HepG2 (cell line): ENCODE measurements around the gene NAV2. TPM values are rescaled to one million over a fixed set of nuclear protein-coding genes. Genes with fewer than 3 reads are reported as not detected.

Source experiments
- ATAC-seq: fragments of 200-7000 bp; cut with Tn5 transposase; 3 replicates; pipeline ENCODE4 v1.9.1; 2020; ENCODE audit warnings: mild to moderate bottlenecking, moderate library complexity
- BruUV-seq: library from RNA; stranded (reverse); fragments of 400-500 nt; replicated peaks from 2 replicates; lab custom pipeline; 2021; lab: Mats Ljungman, UMichigan
- CTCF ChIA-PET: fragments of 300-600 bp; formaldehyde crosslinking; extraction: SDS; loops from one replicate; lab custom pipeline; 2021; ENCODE audit warnings: low total read pairs, inconsistent platforms, low intra/inter-chr PET ratio; lab: Yijun Ruan, JAX
- POLR2A ChIA-PET: fragments of 350-600 bp; sonication (Branson Sonifier 250); formaldehyde crosslinking; loops from one replicate; lab custom pipeline; 2020; ENCODE audit warnings: antibody characterized with exemption, inconsistent platforms; lab: Yijun Ruan, JAX
- DNase-seq: peaks from one replicate; pipeline ENCODE4 v3.0.0-alpha.2; 2015; ENCODE audit warnings: low spot score
- FAIRE-seq: peaks from 3 replicates; lab custom pipeline; 2011; peaks lifted over from hg19 to GRCh38; lab: Jason Lieb, UNC
- H2AFZ ChIP-seq: one replicate; pipeline ENCODE4 v1.6.1; 2011; ENCODE audit warnings: low read length, inconsistent platforms
- H3K27ac ChIP-seq: fragments of 300-600 bp; 3 replicates; pipeline ENCODE4 v1.8.0; 2011; ENCODE audit warnings: mixed run types, mild to moderate bottlenecking, mixed read lengths, low read length, inconsistent platforms; ENCODE audit not compliant: insufficient read depth; ENCODE audit errors: extremely low read length
- H3K27me3 ChIP-seq, 2 experiments: fragments of 200-600 bp in 1 of 2; 2 replicates in 1 of 2; 3 replicates in 1 of 2; pipeline versions ENCODE4 v1.6.0 to v1.8.0; 2011; ENCODE audit warnings: low read length in 2 of 2, mild to moderate bottlenecking in 2 of 2, moderate library complexity in 2 of 2, inconsistent platforms in 1 of 2; ENCODE audit not compliant: insufficient read depth in 2 of 2, control insufficient read depth in 1 of 2
- H3K36me3 ChIP-seq, 2 experiments: fragments of 200-600 bp in 1 of 2; replicated peaks in 1 of 2; 2 replicates in 1 of 2; 3 replicates in 1 of 2; pipeline versions ENCODE4 v1.5.1 to v1.8.0; 2011; ENCODE audit warnings: low read length in 2 of 2, inconsistent platforms in 1 of 2; ENCODE audit not compliant: insufficient read depth in 2 of 2, control insufficient read depth in 1 of 2
- H3K4me1 ChIP-seq: 2 replicates; pipeline ENCODE4 v1.5.1; 2012; ENCODE audit warnings: low read length, inconsistent platforms; ENCODE audit not compliant: insufficient read depth
- H3K4me2 ChIP-seq: 2 replicates; pipeline ENCODE4 v1.6.0; 2011; ENCODE audit warnings: low read depth, low read length, inconsistent platforms
- H3K4me3 ChIP-seq, 3 experiments: fragments of 200-600 bp in 1 of 3; sonication (generic), shearing (Covaris generic) in 1 of 3; replicated peaks in 1 of 3; 2 replicates each; pipeline ENCODE4 v1.5.1; 2011 to 2016; ENCODE audit warnings: low read length in 3 of 3, inconsistent platforms in 2 of 3, low read depth in 2 of 3, mild to moderate bottlenecking in 2 of 3, control low read depth in 1 of 3, mixed read lengths in 1 of 3; ENCODE audit not compliant: insufficient read depth in 1 of 3
- H3K79me2 ChIP-seq: one replicate; pipeline ENCODE4 v1.6.1; 2011; ENCODE audit warnings: low read length, inconsistent platforms; ENCODE audit not compliant: insufficient read depth
- H3K9ac ChIP-seq: 2 replicates; pipeline ENCODE4 v1.6.0; 2011; ENCODE audit warnings: mild to moderate bottlenecking, low read depth, low read length, inconsistent platforms; ENCODE audit not compliant: insufficient read depth
- H3K9me3 ChIP-seq: 2 replicates; pipeline ENCODE4 v1.5.1; 2012; ENCODE audit warnings: mild to moderate bottlenecking, low read length
- H4K20me1 ChIP-seq: 2 replicates; pipeline ENCODE4 v1.6.0; 2011; ENCODE audit warnings: inconsistent platforms, mild to moderate bottlenecking, low read length, moderate library complexity; ENCODE audit not compliant: insufficient read depth
- ATF6 ChIP-seq: sonication (generic); formaldehyde crosslinking; conservative IDR thresholded peaks from 2 replicates; pipeline ENCODE4 v1.4.0; 2020; ENCODE audit warnings: missing genetic modification reagents
- EHMT2 ChIP-seq: fragments of 200-600 bp; sonication (generic); IDR thresholded peaks from 2 replicates; pipeline ENCODE4 v1.7.0; 2017; ENCODE audit warnings: antibody characterized with exemption, low read depth, low read length, borderline replicate concordance
- ELF1 ChIP-seq: sonication (generic); formaldehyde crosslinking; IDR thresholded peaks from 2 replicates; pipeline ENCODE4 v1.4.0; 2020; ENCODE audit warnings: missing genetic modification reagents
- HHEX ChIP-seq: IDR thresholded peaks from 2 replicates; pipeline ENCODE4 v1.6.1; 2016; ENCODE audit warnings: control low read depth
- IKZF1 ChIP-seq: fragments of 450-650 bp; IDR thresholded peaks from 2 replicates; pipeline ENCODE4 v1.7.1; 2016
- KLF12 ChIP-seq: sonication (generic); formaldehyde crosslinking; IDR thresholded peaks from 2 replicates; pipeline ENCODE4 v1.4.0; 2020; ENCODE audit warnings: missing genetic modification reagents, borderline replicate concordance
- MTERF4 ChIP-seq: sonication (generic); formaldehyde crosslinking; IDR thresholded peaks from 2 replicates; pipeline ENCODE4 v1.8.0; 2023; ENCODE audit warnings: mild to moderate bottlenecking, missing genetic modification reagents
- NPAS2 ChIP-seq: sonication (generic); formaldehyde crosslinking; IDR thresholded peaks from 2 replicates; pipeline ENCODE4 v1.8.0; 2022; ENCODE audit warnings: mild to moderate bottlenecking, missing genetic modification reagents, borderline replicate concordance
- PHF5A ChIP-seq: IDR thresholded peaks from one replicate; pipeline ENCODE4 v1.6.1; 2018; ENCODE audit warnings: low read depth, missing genetic modification reagents; ENCODE audit not compliant: unreplicated experiment
- SMARCE1 ChIP-seq: fragments of 450-650 bp; IDR thresholded peaks from 2 replicates; pipeline ENCODE4 v1.6.1; 2017; ENCODE audit warnings: borderline replicate concordance
- SOX13 ChIP-seq, 3 experiments: fragments of 450-650 bp in 1 of 3; sonication (generic) in 1 of 3; formaldehyde crosslinking in 1 of 3; IDR thresholded peaks in 2 of 3; conservative IDR thresholded peaks in 1 of 3; 2 replicates each; pipeline versions ENCODE4 v1.5.0 to v1.6.1; 2016 to 2020; ENCODE audit warnings: antibody characterized with exemption in 1 of 3, mild to moderate bottlenecking in 1 of 3, missing compliant biosample characterization in 1 of 3, missing genetic modification reagents in 1 of 3, moderate library complexity in 1 of 3
- ZBTB7B ChIP-seq: sonication (generic); formaldehyde crosslinking; IDR thresholded peaks from 2 replicates; pipeline ENCODE4 v1.4.0; 2020; ENCODE audit warnings: missing genetic modification reagents
- ZNF577 ChIP-seq: sonication (generic); formaldehyde crosslinking; IDR thresholded peaks from 2 replicates; pipeline ENCODE4 v1.4.0; 2020; ENCODE audit warnings: mild to moderate bottlenecking, low read depth, missing genetic modification reagents, borderline replicate concordance
- ZNF616 ChIP-seq: sonication (generic); formaldehyde crosslinking; IDR thresholded peaks from 2 replicates; pipeline ENCODE4 v1.5.0; 2020; ENCODE audit warnings: low read depth, mild to moderate bottlenecking, missing genetic modification reagents
- WGBS: methylation state at CpG from one replicate; pipeline ENCODE4 v1.1.6; 2017; ENCODE audit warnings: low lambda C conversion rate; 5-methylcytosine and 5-hydroxymethylcytosine counted together
- in situ Hi-C: cut with HindIII; loops from 2 replicates; pipeline ENCODE4 v1.10.0; 2017; ENCODE audit warnings: low pct_unique_long_range_greater_than_20kb; ENCODE audit not compliant: extremely low pct_ligation_motif_present
- intact Hi-C: fragments of 100-400 bp; cut with micrococcal nuclease; formaldehyde crosslinking; loops from one replicate; pipeline ENCODE4 v1.10.0; 2022; ENCODE audit not compliant: unreplicated experiment
- polyA plus RNA-seq, 8 experiments: library from polyadenylated mRNA; depleted of rRNA in 3 of 8; stranded (reverse) in 7 of 8; unstranded in 1 of 8; fragments of >200 nt; fragmentation: Illumina TruSeq in 4 of 8; extraction: Trizol in 4 of 8; gene quantifications; 2 replicates each; pipeline versions ENCODE4 v1.2.1 to v1.2.3, GENCODE V29; 2011 to 2016; ENCODE audit warnings: low read depth in 4 of 8, missing spikeins in 1 of 8, mixed read lengths in 1 of 8; ENCODE audit not compliant: insufficient read depth in 1 of 8
- total RNA-seq, 5 experiments: library from RNA; depleted of rRNA; stranded (reverse); fragments of >200 nt; fragmentation: Illumina TruSeq; extraction: Trizol; gene quantifications; 2 replicates each; pipeline ENCODE4 v1.2.3, GENCODE V29; 2016; ENCODE audit warnings: low read depth in 1 of 5

Gene NAV2
- total and polyA plus RNA-seq, 2 of the 13 experiments (the other 11 are each of a cell fraction or from before 2014, with no cell fraction given): 9.3 to 34.6 TPM

DNA sequence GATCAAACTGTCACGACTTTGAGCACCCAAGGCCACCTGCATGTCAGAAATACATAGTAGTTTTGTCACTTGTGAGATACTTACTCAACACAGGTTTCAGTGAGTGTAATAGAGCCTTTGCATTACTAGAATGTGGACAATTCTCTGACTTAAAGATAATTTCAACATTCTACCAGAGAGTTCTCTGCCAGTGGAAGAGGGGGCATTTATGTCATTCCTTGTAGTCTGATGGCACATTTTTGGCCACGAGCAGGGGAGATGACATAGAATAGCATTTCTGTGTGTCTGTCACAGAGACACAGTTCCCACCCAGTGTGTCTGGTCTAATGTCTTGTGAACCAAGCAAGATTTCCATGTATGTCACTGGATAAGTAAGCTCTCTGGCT, 335.1 kb downstream of the NAV2 start:
- no peak for ATAC-seq
- TF ChIP-seq ELF1 (CRISPR knock-in tag) (no peak), IKZF1 (no peak), PHF5A (CRISPR knock-in tag) (no peak), SOX13 (IDR thresholded peaks at IDR 0.05) (no peak), SOX13 (CRISPR knock-in tag; conservative IDR thresholded peaks at IDR 0.05 in 1 of 2, IDR thresholded peaks at IDR 0.05 in 1 of 2) (no peak), NPAS2 (no peak), MTERF4 (CRISPR knock-in tag) (no peak), ZNF616 (CRISPR knock-in tag) (no peak), HHEX (CRISPR knock-in tag) (no peak), KLF12 (CRISPR knock-in tag) (no peak), SMARCE1 (no peak), ZNF577 (no peak), EHMT2 (no peak), ZBTB7B (CRISPR knock-in tag) (no peak), ATF6 (CRISPR knock-in tag) (no peak)
- no peak for DNase-seq
- H3K4me2 ChIP-seq: no peak overlapping the region
- no peaks in the 10 kb centered on the region for H3K9me3 ChIP-seq
- H2AFZ ChIP-seq: no peak overlapping the region
- H3K27me3 ChIP-seq: no peaks in the 10 kb centered on the region
- FAIRE-seq: no peak
- POLR2A ChIA-PET: no interaction called here
- no peak overlapping the region for H3K4me3 ChIP-seq
- in situ Hi-C loops (no loop called here), intact Hi-C loops (no loop called here)
- WGBS: 90% methylated on average over 2 of the region's 2 CpGs
- no TSS peak for BruUV-seq
- H3K4me1 ChIP-seq: no peaks in the 10 kb centered on the region
- CTCF ChIA-PET: no interaction called here
- H4K20me1 ChIP-seq: no peaks in the 10 kb centered on the region
- H3K79me2 ChIP-seq: no peaks in the 10 kb centered on the region
- no peak overlapping the region for H3K27ac ChIP-seq
- H3K9ac ChIP-seq: no peak overlapping the region
- H3K36me3 ChIP-seq: peaks cover 50 to 93% of the 10 kb centered on the region in 2 experiments
